K562 (cell line): ENCODE data around the gene TARBP1. TPM values are rescaled to one million over a fixed set of nuclear protein-coding genes. Genes with fewer than 3 reads are reported as not detected.

ENCODE experiments used
- DACH1 ChIP-seq: fragments of 450-650 bp; IDR thresholded peaks from 2 replicates; pipeline ENCODE4 v1.6.1; 2018; ENCODE audit not compliant: partially characterized antibody
- EP300 ChIP-seq: IDR thresholded peaks from 2 replicates; pipeline ENCODE4 v1.6.1; 2012; ENCODE audit warnings: low read length, improper control_type of control experiment
- ID3 ChIP-seq, 2 experiments: fragments of 250-450 bp in 1 of 2; fragments of 450-650 bp in 1 of 2; sonication (Bioruptor Pico) in 1 of 2; IDR thresholded peaks; 2 replicates each; pipeline versions ENCODE4 v1.6.1 to v1.8.0; 2016 to 2021; ENCODE audit warnings: mild to moderate bottlenecking in 2 of 2, moderate library complexity in 2 of 2, missing compliant biosample characterization in 1 of 2, missing genetic modification characterization in 1 of 2
- IRF1 ChIP-seq: sonication (generic); formaldehyde crosslinking; IDR thresholded peaks from 2 replicates; pipeline ENCODE4 v1.8.0; 2022; ENCODE audit warnings: missing genetic modification reagents, mild to moderate bottlenecking, borderline replicate concordance
- KLF16 ChIP-seq: IDR thresholded peaks from 2 replicates; pipeline ENCODE4 v1.6.1; 2016; ENCODE audit warnings: antibody characterized with exemption
- MBD2 ChIP-seq: sonication (generic); IDR thresholded peaks from 2 replicates; pipeline ENCODE4 v1.6.1; 2016; ENCODE audit warnings: low read depth, borderline replicate concordance
- MCM5 ChIP-seq: fragments of 450-650 bp; IDR thresholded peaks from 2 replicates; pipeline ENCODE4 v1.6.1; 2016; ENCODE audit warnings: low read depth
- MLX ChIP-seq, 2 experiments: fragments of 450-650 bp in 1 of 2; sonication (generic) in 1 of 2; formaldehyde crosslinking; conservative IDR thresholded peaks; 2 replicates each; pipeline versions ENCODE4 v1.4.0 to v1.8.1; 2020 to 2022; ENCODE audit warnings: mild to moderate bottlenecking in 1 of 2, missing genetic modification reagents in 1 of 2
- MXD1 ChIP-seq: fragments of 250-450 bp; sonication (Bioruptor Pico); IDR thresholded peaks from 2 replicates; pipeline ENCODE4 v1.8.0; 2021; ENCODE audit warnings: borderline replicate concordance, mild to moderate bottlenecking, moderate library complexity; ENCODE audit not compliant: poor library complexity, severe bottlenecking
- NFIC ChIP-seq: fragments of 450-650 bp; IDR thresholded peaks from 2 replicates; pipeline ENCODE4 v1.6.1; 2017; ENCODE audit warnings: mild to moderate bottlenecking, inconsistent platforms
- NKRF ChIP-seq: fragments of 450-650 bp; IDR thresholded peaks from 2 replicates; pipeline ENCODE4 v1.6.1; 2016; ENCODE audit warnings: borderline replicate concordance
- NR3C1 ChIP-seq: sonication (generic); formaldehyde crosslinking; IDR thresholded peaks from 2 replicates; pipeline ENCODE4 v1.8.1; 2022; ENCODE audit warnings: missing genetic modification reagents
- RBBP5 ChIP-seq: fragments of 200-600 bp; sonication (generic); IDR thresholded peaks from 2 replicates; pipeline ENCODE4 v1.6.1; 2012; ENCODE audit warnings: borderline replicate concordance, mild to moderate bottlenecking, low read length, control low read depth, inconsistent platforms; ENCODE audit not compliant: insufficient read depth, poor library complexity, severe bottlenecking
- SMAD3 ChIP-seq: fragments of 450-650 bp; formaldehyde crosslinking; conservative IDR thresholded peaks from 2 replicates; pipeline ENCODE4 v1.4.0; 2020; ENCODE audit warnings: mild to moderate bottlenecking
- SP1 ChIP-seq: sonication (generic); formaldehyde crosslinking; IDR thresholded peaks from 2 replicates; pipeline ENCODE4 v1.8.1; 2022; ENCODE audit warnings: mild to moderate bottlenecking, missing genetic modification reagents
- TSC22D4 ChIP-seq: fragments of 450-650 bp; IDR thresholded peaks from 2 replicates; pipeline ENCODE4 v1.6.1; 2016; ENCODE audit warnings: missing genetic modification characterization, missing biosample characterization, control low read depth
- U2AF2 ChIP-seq: fragments of 200-400 bp; formaldehyde crosslinking; optimal IDR thresholded peaks from 2 replicates; pipeline ENCODE3; 2017; ENCODE audit warnings: low read depth, mild to moderate bottlenecking, low read length
- ZC3H4 ChIP-seq: sonication (generic); formaldehyde crosslinking; IDR thresholded peaks from 2 replicates; pipeline ENCODE4 v1.9.0; 2021; ENCODE audit warnings: missing genetic modification reagents, borderline replicate concordance
- ZNF232 ChIP-seq: sonication (generic); formaldehyde crosslinking; IDR thresholded peaks from 2 replicates; pipeline ENCODE4 v1.8.0; 2022; ENCODE audit warnings: mild to moderate bottlenecking, missing genetic modification reagents
- ZNF253 ChIP-seq: fragments of 250-450 bp; sonication (Bioruptor Pico); conservative IDR thresholded peaks from 2 replicates; pipeline ENCODE4 v1.6.1; 2021; ENCODE audit warnings: mild to moderate bottlenecking
- ZNF41 ChIP-seq: fragments of 250-450 bp; sonication (Bioruptor Pico); conservative IDR thresholded peaks from 2 replicates; pipeline ENCODE4 v1.4.0; 2020; ENCODE audit warnings: mild to moderate bottlenecking
- ZNF695 ChIP-seq: fragments of 450-650 bp; formaldehyde crosslinking; IDR thresholded peaks from 2 replicates; pipeline ENCODE4 v1.4.0; 2020; ENCODE audit warnings: mild to moderate bottlenecking, moderate library complexity
- ZNF830 ChIP-seq: fragments of 250-450 bp; sonication (Bioruptor Pico); IDR thresholded peaks from 2 replicates; pipeline ENCODE4 v1.5.0; 2021; ENCODE audit warnings: mild to moderate bottlenecking
- polyA plus RNA-seq, 8 experiments: library from polyadenylated mRNA; depleted of rRNA in 4 of 8; stranded (reverse) in 5 of 8; unstranded in 3 of 8; fragments of >200 nt; fragmentation: Nextera tagmentation in 2 of 8; fragmentation: Illumina TruSeq in 1 of 8; extraction: Ambion mirVana in 2 of 8; extraction: Trizol in 1 of 8; gene quantifications; 2 replicates each; pipeline versions ENCODE4 v1.2.1 to v1.2.3, GENCODE V29; 2011 to 2014; ENCODE audit warnings: inconsistent platforms in 1 of 8, missing spikeins in 1 of 8
- total RNA-seq, 7 experiments: library from RNA; depleted of rRNA in 6 of 7; stranded (reverse); fragments of >200 nt in 6 of 7; fragmentation: Illumina TruSeq in 2 of 7; extraction: Trizol in 2 of 7; gene quantifications; 2 replicates each; pipeline versions ENCODE4 v1.2.1 to v1.2.3, GENCODE V29; 2011 to 2021; ENCODE audit warnings: low replicate concordance in 1 of 7

The TARBP1 gene
- total and polyA plus RNA-seq, 9 of the 15 experiments (the other 6 are each of a cell fraction or from before 2014, with no cell fraction given): 8.8 to 48.0 (median 22.9) TPM

GRCh38 chr1:234373064-234373958 lies 105.7 kb downstream of the TARBP1 start, which contains the start of gene COA6 (continued):
- TF ChIP-seq MXD1 (CRISPR knock-in tag): no peak
- peak; percentile 63 for TF ChIP-seq EP300
- no peak for TF ChIP-seq ID3 (CRISPR knock-in tag; IDR thresholded peaks at IDR 0.05)
- peak; percentile 93 for TF ChIP-seq ID3 (tag; IDR thresholded peaks at IDR 0.05)
- peak; percentile 91 for TF ChIP-seq NKRF
- TF ChIP-seq NFIC: peak; percentile 61
- no peak; the same call in 1 of the 2 replicates for TF ChIP-seq ZC3H4 (CRISPR knock-in tag)
- peak; percentile 89 for TF ChIP-seq SP1
- TF ChIP-seq ZNF695: no peak
- TF ChIP-seq MLX (CRISPR knock-in tag; conservative IDR thresholded peaks at IDR 0.05): no peak
- no peak; the same call in 1 of the 2 replicates for TF ChIP-seq NR3C1
- peak; percentile 76 for TF ChIP-seq MBD2
- TF ChIP-seq MCM5: no peak
- TF ChIP-seq ZNF253 (CRISPR knock-in tag): no peak
- TF ChIP-seq DACH1: no peak
- no peak; the same call in 1 of the 2 replicates for TF ChIP-seq ZNF830 (CRISPR knock-in tag)
- peak; percentile 74; the same call in 1 of the 2 replicates for TF ChIP-seq ZNF41
- no peak for TF ChIP-seq U2AF2
- TF ChIP-seq TSC22D4: no peak
- TF ChIP-seq IRF1 (CRISPR knock-in tag): peak; percentile 81; the same call in 1 of the 2 replicates
- 0 out of 2 replicates have a peak, but pooled peaks have one; percentile 9 for TF ChIP-seq SMAD3 (CRISPR knock-in tag)
- peak; percentile 55 for TF ChIP-seq ZNF232 (CRISPR knock-in tag)
- TF ChIP-seq RBBP5: peak; percentile 95
- peak; percentile 77; the same call in 1 of the 2 replicates for TF ChIP-seq KLF16
